ENCODE measurements around the gene VHLL. TPM values are rescaled to one million over a fixed set of nuclear protein-coding genes. Genes with fewer than 3 reads are reported as not detected.
A peak's percentile ranks its signal among the peaks of the same experiment; 100 is the strongest.

Gene VHLL
- total RNA-seq, 1 experiment from 2014 or later, result not detected

DNA sequence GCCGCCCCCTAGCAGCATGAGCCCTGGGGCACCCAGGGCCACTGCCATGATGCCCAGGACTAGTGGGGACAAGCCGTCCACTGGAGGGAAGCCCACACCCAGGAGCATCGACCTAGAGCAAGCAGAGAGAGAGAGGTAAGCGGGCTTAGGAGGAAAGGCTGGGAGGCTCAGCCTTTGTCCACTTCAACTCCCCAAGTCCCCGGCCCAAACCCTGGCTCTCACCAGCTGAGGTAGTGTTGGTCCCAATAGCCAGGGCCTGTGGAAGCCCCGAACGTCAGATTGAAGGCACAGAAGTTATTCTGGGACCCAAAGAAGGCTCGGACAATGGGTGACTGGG, 6.0 kb downstream of the VHLL start:
- intact Hi-C loops (cut with micrococcal nuclease; ENCODE audit: unreplicated experiment), result no loop called here
- TF ChIP-seq, protein P1, sequence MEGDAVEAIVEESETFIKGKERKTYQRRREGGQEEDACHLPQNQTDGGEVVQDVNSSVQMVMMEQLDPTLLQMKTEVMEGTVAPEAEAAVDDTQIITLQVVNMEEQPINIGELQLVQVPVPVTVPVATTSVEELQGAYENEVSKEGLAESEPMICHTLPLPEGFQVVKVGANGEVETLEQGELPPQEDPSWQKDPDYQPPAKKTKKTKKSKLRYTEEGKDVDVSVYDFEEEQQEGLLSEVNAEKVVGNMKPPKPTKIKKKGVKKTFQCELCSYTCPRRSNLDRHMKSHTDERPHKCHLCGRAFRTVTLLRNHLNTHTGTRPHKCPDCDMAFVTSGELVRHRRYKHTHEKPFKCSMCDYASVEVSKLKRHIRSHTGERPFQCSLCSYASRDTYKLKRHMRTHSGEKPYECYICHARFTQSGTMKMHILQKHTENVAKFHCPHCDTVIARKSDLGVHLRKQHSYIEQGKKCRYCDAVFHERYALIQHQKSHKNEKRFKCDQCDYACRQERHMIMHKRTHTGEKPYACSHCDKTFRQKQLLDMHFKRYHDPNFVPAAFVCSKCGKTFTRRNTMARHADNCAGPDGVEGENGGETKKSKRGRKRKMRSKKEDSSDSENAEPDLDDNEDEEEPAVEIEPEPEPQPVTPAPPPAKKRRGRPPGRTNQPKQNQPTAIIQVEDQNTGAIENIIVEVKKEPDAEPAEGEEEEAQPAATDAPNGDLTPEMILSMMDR (IDR thresholded peaks at IDR 0.05; ENCODE audit: insufficient read depth in 1 of 2, low read depth in 1 of 2, low read length in 1 of 2, severe bottlenecking in 1 of 2, unreplicated experiment in 1 of 2), result no peak
- no peaks in the 10 kb centered on the region for H3K27me3 Mint-ChIP-seq (ENCODE audit: insufficient read depth, unreplicated experiment)

DNA sequence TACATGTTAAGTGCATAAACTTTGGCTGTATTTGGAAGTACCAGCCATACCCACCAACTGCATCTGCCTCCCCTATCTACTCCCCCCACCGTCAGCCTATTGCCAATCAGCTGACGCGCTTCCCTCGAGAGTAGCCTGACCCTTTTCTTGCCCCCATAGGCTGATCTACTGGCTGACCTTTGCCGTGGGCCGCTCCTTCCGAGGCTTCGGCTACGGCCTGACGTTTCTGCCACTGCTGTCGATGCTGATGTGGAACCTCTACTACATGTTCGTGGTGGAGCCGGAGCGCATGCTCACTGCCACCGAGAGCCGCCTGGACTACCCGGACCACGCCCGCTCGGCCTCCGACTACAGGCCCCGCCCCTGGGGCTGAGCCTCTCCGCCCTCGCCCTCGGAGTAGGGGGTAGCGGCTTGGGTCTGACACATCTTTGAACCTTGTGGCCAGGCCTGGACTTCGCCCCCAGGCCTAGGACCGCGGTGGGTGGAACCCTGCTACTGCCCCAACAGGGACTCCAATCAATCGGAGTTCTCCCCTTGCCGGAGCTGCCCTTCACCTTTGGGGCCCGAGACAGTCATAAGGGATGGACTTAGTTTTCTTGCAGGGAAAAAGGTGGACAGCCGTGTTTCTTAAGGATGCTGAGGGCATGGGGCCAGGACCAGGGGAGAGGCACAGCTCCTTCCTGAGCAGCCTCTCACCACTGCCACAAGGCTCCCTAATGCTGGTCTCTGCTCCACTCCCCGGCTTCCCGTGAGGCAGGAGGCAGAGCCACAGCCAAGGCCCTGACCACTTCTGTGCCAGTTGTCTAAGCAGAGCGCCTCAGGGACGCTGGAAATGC, 7.7 kb downstream of the VHLL start:
- peak overlapping the region; percentile 68 for H3K27ac Mint-ChIP-seq (ENCODE audit: unreplicated experiment)
- POLR2A ChIA-PET, result interaction anchor here (1.1 to 1.2 kb wide), 2 partner anchors 8 to 9 kb away, joined by 3 to 4 read pairs; partner anchors contain the start of gene SMG5
- H3K4me3 Mint-ChIP-seq (ENCODE audit: unreplicated experiment), result peak overlapping the region; percentile 78

More for the DNA sequence above, 6.0 kb downstream of the VHLL start:
- Histone ChIP-seq H3K9me3 (no peaks in the 10 kb centered on the region), H3K4me1 (peaks cover 20% of the 10 kb centered on the region), H3K27me3 (replicated peaks; ENCODE audit: control insufficient read depth, insufficient read depth, low read length) (no peaks in the 10 kb centered on the region), H3K4me3 (ENCODE audit: low read depth, low read length) (no peak overlapping the region), H3K36me3 (ENCODE audit: control insufficient read depth, insufficient read depth, low read length) (peaks cover 3% of the 10 kb centered on the region; the same call in 1 of the 2 replicates)
- ChIA-PET POLR2A (interaction anchor here (0.6 kb wide), 1 partner anchor 11 kb away, joined by 4 read pairs; no protein-coding TSS in a partner anchor), CTCF (no interaction called here)
- Mint-ChIP-seq H3K27ac (ENCODE audit: unreplicated experiment) (peak overlapping the region; percentile 68), H3K4me3 (ENCODE audit: unreplicated experiment) (no peak overlapping the region), H3K4me1 (ENCODE audit: low read depth, unreplicated experiment) (peaks cover 20% of the 10 kb centered on the region), H3K36me3 (ENCODE audit: insufficient read depth, unreplicated experiment) (peaks cover 34% of the 10 kb centered on the region), H3K9me3 (ENCODE audit: unreplicated experiment) (no peaks in the 10 kb centered on the region)
- no TSS peak for BruUV-seq (replicated peaks)
- no peak for DNase-seq

DNA sequence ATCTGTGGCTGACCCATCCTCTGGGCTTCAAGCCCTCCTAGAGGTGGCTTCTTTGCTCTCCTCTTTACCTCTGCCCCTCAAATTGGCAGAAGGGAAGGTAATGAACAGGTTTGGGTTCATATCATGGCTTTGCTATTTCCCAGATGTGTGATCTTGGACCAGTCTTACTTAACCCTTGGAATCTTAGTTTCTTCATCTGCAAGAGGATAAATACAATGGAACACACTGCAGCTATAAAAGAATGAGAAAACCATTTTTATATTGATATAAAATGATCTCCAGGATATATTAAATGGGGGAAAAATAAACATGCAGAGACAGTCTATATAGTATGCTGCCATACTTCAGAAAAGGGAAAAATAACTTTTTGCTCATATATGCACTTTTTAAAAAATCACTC, 9.2 kb downstream of the VHLL start:
- no peaks in the 10 kb centered on the region for H3K27me3 Mint-ChIP-seq (ENCODE audit: insufficient read depth, unreplicated experiment)
- intact Hi-C loops (cut with micrococcal nuclease; ENCODE audit: unreplicated experiment), result no loop called here
- no peak overlapping the region for H3K4me3 ChIP-seq (ENCODE audit: low read depth, low read length)
- BruUV-seq (replicated peaks), result no TSS peak
- H3K9me3 Mint-ChIP-seq (ENCODE audit: unreplicated experiment), result no peaks in the 10 kb centered on the region
- no peaks in the 10 kb centered on the region for H3K27me3 ChIP-seq (replicated peaks; ENCODE audit: control insufficient read depth, insufficient read depth, low read length)
- H3K4me3 Mint-ChIP-seq (ENCODE audit: unreplicated experiment), result no peak overlapping the region
- H3K36me3 ChIP-seq (ENCODE audit: control insufficient read depth, insufficient read depth, low read length), result peaks cover 3% of the 10 kb centered on the region; the same call in 1 of the 2 replicates
- H3K36me3 Mint-ChIP-seq (ENCODE audit: insufficient read depth, unreplicated experiment), result peaks cover 26% of the 10 kb centered on the region
- DNase-seq, result no peak
- CTCF ChIA-PET, result no interaction called here
- no peaks in the 10 kb centered on the region for H3K9me3 ChIP-seq
- POLR2A ChIA-PET, result no interaction called here
- TF ChIP-seq, protein P1 (IDR thresholded peaks at IDR 0.05; ENCODE audit: insufficient read depth in 1 of 2, low read depth in 1 of 2, low read length in 1 of 2, severe bottlenecking in 1 of 2, unreplicated experiment in 1 of 2), result no peak
- H3K27ac Mint-ChIP-seq (ENCODE audit: unreplicated experiment), result no peak overlapping the region
- peaks cover 22% of the 10 kb centered on the region for H3K4me1 ChIP-seq
- peaks cover 17% of the 10 kb centered on the region for H3K4me1 Mint-ChIP-seq (ENCODE audit: low read depth, unreplicated experiment)

More for the DNA sequence above, 7.7 kb downstream of the VHLL start:
- TF ChIP-seq, protein P1 (IDR thresholded peaks at IDR 0.05; ENCODE audit: insufficient read depth in 1 of 2, low read depth in 1 of 2, low read length in 1 of 2, severe bottlenecking in 1 of 2, unreplicated experiment in 1 of 2), result no peak
- Mint-ChIP-seq H3K36me3 (ENCODE audit: insufficient read depth, unreplicated experiment) (peaks cover 34% of the 10 kb centered on the region), H3K9me3 (ENCODE audit: unreplicated experiment) (no peaks in the 10 kb centered on the region), H3K4me1 (ENCODE audit: low read depth, unreplicated experiment) (peaks cover 20% of the 10 kb centered on the region), H3K27me3 (ENCODE audit: insufficient read depth, unreplicated experiment) (no peaks in the 10 kb centered on the region)
- Histone ChIP-seq H3K36me3 (ENCODE audit: control insufficient read depth, insufficient read depth, low read length) (peaks cover 3% of the 10 kb centered on the region; the same call in 1 of the 2 replicates), H3K27me3 (replicated peaks; ENCODE audit: control insufficient read depth, insufficient read depth, low read length) (no peaks in the 10 kb centered on the region), H3K4me3 (ENCODE audit: low read depth, low read length) (peak overlapping the region; percentile 41), H3K9me3 (no peaks in the 10 kb centered on the region), H3K4me1 (peaks cover 20% of the 10 kb centered on the region)
- BruUV-seq (replicated peaks), result TSS peak; percentile 53
- intact Hi-C loops (cut with micrococcal nuclease; ENCODE audit: unreplicated experiment), result no loop called here
- CTCF ChIA-PET, result interaction anchor here (1.7 kb wide), 1 partner anchor 28 kb away, joined by 4 read pairs; no protein-coding TSS in a partner anchor
- DNase-seq, result peak; percentile 97 to 98

Data from Caco-2 (cell line).